ENCODE measurements around the gene SGPP1. TPM values are rescaled to one million over a fixed set of nuclear protein-coding genes. Genes with fewer than 3 reads are reported as not detected.

SGPP1 gene
- 17.6 and 24.2 TPM in 2 replicates for total RNA-seq

DNA sequence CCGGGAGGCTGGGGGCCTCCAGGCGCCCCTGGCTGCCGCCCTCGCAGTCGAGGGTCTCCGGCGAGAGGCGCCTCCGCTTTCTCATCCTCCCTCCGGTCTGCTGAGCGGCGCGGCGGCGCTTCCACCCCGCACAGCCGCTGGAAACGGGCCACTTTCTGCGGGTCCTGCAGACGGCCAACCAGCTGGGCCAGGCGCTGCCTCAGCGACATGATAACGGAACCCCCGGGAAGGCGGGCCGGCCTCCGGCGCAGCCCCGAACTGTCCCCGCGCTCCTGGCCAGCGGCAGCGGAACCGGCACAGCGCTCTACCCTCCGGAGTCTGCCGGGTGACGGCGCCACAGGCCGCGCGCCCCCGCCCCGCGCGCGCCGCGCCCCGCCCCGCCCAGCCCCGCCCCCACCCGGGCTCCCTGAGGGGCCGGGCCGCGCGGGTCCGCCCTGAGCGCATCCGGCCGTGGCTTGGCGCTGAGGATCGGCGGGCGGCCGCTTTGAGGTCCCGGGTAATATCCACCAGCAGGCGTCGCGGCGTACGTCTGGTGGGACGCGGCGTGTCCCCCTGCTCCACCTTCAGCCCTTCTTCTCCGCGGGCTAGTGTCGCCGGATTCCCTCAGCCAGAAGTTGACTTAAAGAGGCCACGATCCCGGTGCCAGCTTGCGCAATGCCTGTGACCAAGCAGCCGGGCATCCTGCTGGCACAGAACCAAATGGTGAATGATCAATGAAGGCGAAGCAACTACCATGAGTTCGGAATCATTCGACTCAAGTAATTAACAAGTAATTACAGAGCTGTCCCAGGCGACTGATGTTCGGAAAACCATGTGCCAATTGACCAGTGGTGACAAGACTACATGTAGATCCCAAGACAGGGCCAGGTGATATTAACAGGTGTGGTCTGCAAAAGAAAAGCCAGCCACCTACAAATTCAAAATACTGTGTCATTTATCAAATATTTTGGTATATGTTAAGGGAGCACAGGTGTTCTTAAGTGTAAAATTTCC, at the start of gene SGPP1:
Gene SGPP1 (minus strand): TSS at position 330 of the 993 bp plus-strand sequence. CDS start 121 bp downstream, at position 209.

DNA sequence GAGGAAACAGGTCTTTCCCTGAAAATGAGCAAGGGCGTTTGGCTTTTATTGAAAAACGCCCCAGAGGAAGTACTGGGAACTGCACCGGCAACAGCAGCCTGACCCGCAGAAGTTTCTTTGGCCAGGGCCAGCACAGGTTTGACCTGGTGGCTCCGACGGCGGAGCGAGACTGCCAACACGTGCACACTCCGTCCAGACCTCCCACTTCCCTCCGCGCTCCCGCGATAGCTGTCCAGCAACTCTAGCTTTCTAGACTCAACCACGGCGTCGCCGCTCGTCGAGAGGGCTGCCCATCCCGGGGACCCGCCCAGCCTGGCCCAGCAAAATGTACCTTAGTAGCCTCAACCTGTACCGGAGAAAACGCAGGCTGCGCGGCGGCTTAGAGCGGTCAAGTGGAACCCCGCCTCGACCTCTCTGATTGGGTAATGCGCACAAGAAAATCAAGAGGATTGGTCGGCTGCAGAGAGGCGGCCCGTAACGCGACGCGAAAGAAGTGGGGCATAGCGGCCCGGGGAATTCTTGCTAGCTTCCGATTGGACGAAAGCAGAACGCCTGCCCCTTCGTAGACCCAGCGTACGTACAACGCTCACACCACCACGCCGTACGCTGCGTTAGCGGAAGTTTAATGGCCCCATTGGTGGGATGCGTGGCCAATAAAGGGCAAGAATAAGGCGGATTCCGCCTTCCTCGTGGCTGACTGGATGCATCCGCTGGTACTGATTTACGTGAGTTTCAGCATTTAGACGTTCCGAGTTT, 86.2 kb downstream of the SGPP1 start, which contains the start of gene WDR89:
Gene WDR89 (minus strand): TSS at position 399 of the 756 bp plus-strand sequence. CDS start 41,929 bp downstream, outside the sequence.

Other genes starting within 250 kb of the SGPP1 start
- gene PPP2R5E, start 184.7 kb downstream of the SGPP1 start, total RNA-seq = 9.5 and 15.4 TPM in 2 replicates
- 5.5 and 6.2 TPM in 2 replicates for gene WDR89, start 86.2 kb downstream of the SGPP1 start, total RNA-seq
- 30.3 and 35.0 TPM in 2 replicates for gene SYNE2, start 124.9 kb upstream of the SGPP1 start, total RNA-seq